Measurements from ENCODE around the gene HLTF.
"Not testable (repeated sequence)": the region's sequence is repeated elsewhere in the genome, so short reads cannot be mapped to it uniquely, and the experiment has no call there.

HLTF gene

DNA sequence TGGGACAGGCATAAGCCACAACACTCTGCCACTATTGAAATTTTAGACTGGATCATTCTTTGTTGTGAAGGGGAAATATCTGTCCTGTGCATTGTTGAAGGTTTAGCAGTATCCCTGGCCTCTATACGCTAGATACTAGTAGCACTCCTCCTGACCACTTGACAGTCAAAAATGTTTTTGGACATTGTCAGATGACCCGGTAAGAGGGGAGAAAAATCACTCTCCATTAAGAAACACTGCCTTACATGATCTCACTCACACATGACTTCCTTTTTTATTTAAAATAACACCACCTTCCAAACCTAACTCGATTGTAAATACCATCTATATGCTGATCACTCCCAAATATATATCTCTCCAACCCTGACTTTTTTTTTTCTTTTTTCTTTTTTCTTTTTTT lies 15.3 kb upstream of the HLTF start:
- TF ChIP-seq ZNF274 (IDR thresholded peaks at IDR 0.05; ENCODE audit: low read depth, low read length): no peak
- no peak for TF ChIP-seq SUZ12 (IDR thresholded peaks at IDR 0.05; ENCODE audit: extremely low read depth, insufficient read depth, insufficient read length)
- TF ChIP-seq YY1 (IDR thresholded peaks at IDR 0.05; ENCODE audit: insufficient read depth, insufficient read length): no peak
- Histone ChIP-seq H3K4me3 (ENCODE audit: insufficient read length, low read depth) (no peak overlapping the region), H3K4me1 (ENCODE audit: insufficient read depth, insufficient read length) (no peaks in the 10 kb centered on the region), H3K9ac (ENCODE audit: insufficient read length, low read depth) (no peak overlapping the region), H3K27me3 (ENCODE audit: insufficient read depth, insufficient read length) (no peaks in the 10 kb centered on the region), H3K9me3 (ENCODE audit: insufficient read depth, low read length) (peaks cover 29% of the 10 kb centered on the region), H3K36me3 (ENCODE audit: insufficient read depth, insufficient read length, low read length) (no peaks in the 10 kb centered on the region)
- DNase-seq (ENCODE audit: low read depth, low spot score): no peak

DNA sequence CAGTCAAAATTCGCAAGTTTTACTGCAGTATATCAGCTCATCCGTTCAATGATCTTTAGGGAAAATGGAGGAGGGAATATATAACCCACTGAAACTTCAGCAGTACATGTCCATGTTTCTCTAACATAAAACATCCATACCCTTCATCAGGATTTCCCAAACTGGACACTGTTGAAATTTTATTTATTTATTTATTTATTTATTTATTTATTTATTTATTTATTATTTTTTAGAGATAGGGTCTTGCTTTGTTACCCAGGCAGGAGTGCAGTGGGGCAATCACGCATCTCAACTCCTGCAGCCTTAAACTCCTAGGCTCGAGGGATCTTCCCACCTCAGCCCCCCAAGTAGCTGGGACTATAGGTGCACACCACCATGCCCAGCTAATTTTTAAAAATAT lies 14.8 kb upstream of the HLTF start:
- Histone ChIP-seq H3K27me3 (ENCODE audit: insufficient read depth, insufficient read length) (no peaks in the 10 kb centered on the region), H3K4me3 (ENCODE audit: insufficient read length, low read depth) (no peak overlapping the region), H3K4me1 (ENCODE audit: insufficient read depth, insufficient read length) (no peaks in the 10 kb centered on the region), H3K9me3 (ENCODE audit: insufficient read depth, low read length) (peaks cover 24% of the 10 kb centered on the region), H3K9ac (ENCODE audit: insufficient read length, low read depth) (no peak overlapping the region), H3K36me3 (ENCODE audit: insufficient read depth, insufficient read length, low read length) (no peaks in the 10 kb centered on the region)
- TF ChIP-seq YY1 (IDR thresholded peaks at IDR 0.05; ENCODE audit: insufficient read depth, insufficient read length): no peak
- TF ChIP-seq ZNF274 (IDR thresholded peaks at IDR 0.05; ENCODE audit: low read depth, low read length): no peak
- no peak for TF ChIP-seq SUZ12 (IDR thresholded peaks at IDR 0.05; ENCODE audit: extremely low read depth, insufficient read depth, insufficient read length)
- DNase-seq (ENCODE audit: low read depth, low spot score): no peak

DNA sequence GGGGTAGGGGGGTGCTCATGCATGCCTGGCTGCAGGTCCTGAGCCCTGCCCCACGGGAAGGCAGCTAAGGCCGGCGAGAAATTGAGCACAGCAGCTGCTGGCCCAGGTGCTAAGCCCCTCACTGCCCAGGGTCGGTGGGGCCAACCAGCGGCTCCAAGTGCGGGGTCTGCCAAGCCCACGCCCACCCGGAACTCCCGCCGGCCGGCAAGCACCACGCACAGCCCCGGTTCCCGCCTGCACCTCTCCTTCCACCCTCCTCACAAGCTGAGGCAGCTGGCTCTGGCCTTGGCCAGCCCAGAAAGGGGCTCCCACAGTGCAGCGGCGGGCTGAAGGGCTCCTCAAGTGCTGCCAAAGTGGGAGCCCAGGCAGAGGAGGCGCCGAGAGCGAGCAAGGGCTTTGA lies 11.7 kb upstream of the HLTF start:
- H3K9ac ChIP-seq (ENCODE audit: insufficient read length, low read depth); H3K4me3 ChIP-seq (ENCODE audit: insufficient read length, low read depth); DNase-seq (ENCODE audit: low read depth, low spot score); H3K9me3 ChIP-seq (ENCODE audit: insufficient read depth, low read length); H3K36me3 ChIP-seq (ENCODE audit: insufficient read depth, insufficient read length, low read length); H3K27me3 ChIP-seq (ENCODE audit: insufficient read depth, insufficient read length); H3K4me1 ChIP-seq (ENCODE audit: insufficient read depth, insufficient read length): not testable (repeated sequence)

DNA sequence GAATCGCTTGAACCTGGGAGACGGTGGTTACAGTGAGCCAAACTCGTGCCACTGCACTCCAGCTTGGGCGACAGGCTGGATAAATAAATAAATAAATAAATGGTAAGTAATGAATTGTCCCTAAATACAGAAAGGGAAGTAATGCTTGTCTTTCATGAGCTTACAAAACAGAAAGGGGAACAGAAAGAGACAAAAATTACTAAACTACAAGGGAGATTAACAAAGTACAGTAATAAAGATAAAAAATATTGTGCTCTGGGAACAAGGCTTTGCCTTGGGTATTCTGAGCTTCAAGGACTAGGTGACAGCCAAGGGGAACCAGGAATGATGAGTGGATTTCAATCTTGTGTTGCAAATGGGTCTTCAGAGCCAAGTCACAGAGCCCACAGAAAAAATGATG lies 9.2 kb upstream of the HLTF start:
- H3K36me3 ChIP-seq (ENCODE audit: insufficient read depth, insufficient read length, low read length): no peaks in the 10 kb centered on the region
- DNase-seq (ENCODE audit: low read depth, low spot score): no peak
- H3K4me3 ChIP-seq (ENCODE audit: insufficient read length, low read depth): no peak overlapping the region
- H3K4me1 ChIP-seq (ENCODE audit: insufficient read depth, insufficient read length): no peaks in the 10 kb centered on the region
- H3K9ac ChIP-seq (ENCODE audit: insufficient read length, low read depth): no peak overlapping the region
- no peaks in the 10 kb centered on the region for H3K27me3 ChIP-seq (ENCODE audit: insufficient read depth, insufficient read length)
- TF ChIP-seq SUZ12 (IDR thresholded peaks at IDR 0.05; ENCODE audit: extremely low read depth, insufficient read depth, insufficient read length) (no peak), YY1 (IDR thresholded peaks at IDR 0.05; ENCODE audit: insufficient read depth, insufficient read length) (no peak), ZNF274 (IDR thresholded peaks at IDR 0.05; ENCODE audit: low read depth, low read length) (no peak)
- H3K9me3 ChIP-seq (ENCODE audit: insufficient read depth, low read length): peaks cover 5% of the 10 kb centered on the region; the same call in 1 of the 2 replicates

DNA sequence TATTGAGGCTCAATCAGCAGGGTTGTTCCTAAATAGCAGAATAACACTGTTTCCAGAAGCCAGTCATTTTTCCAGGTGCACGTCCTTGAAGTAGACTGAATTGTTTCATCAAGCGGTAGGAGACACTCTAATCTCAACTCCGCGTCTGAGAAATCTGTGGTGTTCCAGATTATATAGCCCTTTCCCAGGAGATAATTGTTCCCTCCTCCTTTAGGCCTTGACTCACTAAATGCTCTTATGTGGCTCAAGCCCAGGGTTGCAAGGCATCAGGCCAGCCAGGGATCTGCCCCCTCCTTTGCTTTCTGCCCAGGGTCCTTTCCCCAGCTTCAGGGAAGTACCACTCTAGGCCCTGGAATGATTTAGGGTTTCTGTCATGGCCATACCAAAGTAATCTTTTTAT lies 5.7 kb upstream of the HLTF start:
- Histone ChIP-seq H3K9me3 (ENCODE audit: insufficient read depth, low read length) (peaks cover 13% of the 10 kb centered on the region; the same call in 1 of the 2 replicates), H3K36me3 (ENCODE audit: insufficient read depth, insufficient read length, low read length) (no peaks in the 10 kb centered on the region), H3K4me1 (ENCODE audit: insufficient read depth, insufficient read length) (no peaks in the 10 kb centered on the region), H3K9ac (ENCODE audit: insufficient read length, low read depth) (no peak overlapping the region), H3K27me3 (ENCODE audit: insufficient read depth, insufficient read length) (peaks cover 3% of the 10 kb centered on the region), H3K4me3 (ENCODE audit: insufficient read length, low read depth) (no peak overlapping the region)
- TF ChIP-seq ZNF274 (IDR thresholded peaks at IDR 0.05; ENCODE audit: low read depth, low read length) (no peak), YY1 (IDR thresholded peaks at IDR 0.05; ENCODE audit: insufficient read depth, insufficient read length) (no peak), SUZ12 (IDR thresholded peaks at IDR 0.05; ENCODE audit: extremely low read depth, insufficient read depth, insufficient read length) (no peak)
- DNase-seq (ENCODE audit: low read depth, low spot score): no peak

DNA sequence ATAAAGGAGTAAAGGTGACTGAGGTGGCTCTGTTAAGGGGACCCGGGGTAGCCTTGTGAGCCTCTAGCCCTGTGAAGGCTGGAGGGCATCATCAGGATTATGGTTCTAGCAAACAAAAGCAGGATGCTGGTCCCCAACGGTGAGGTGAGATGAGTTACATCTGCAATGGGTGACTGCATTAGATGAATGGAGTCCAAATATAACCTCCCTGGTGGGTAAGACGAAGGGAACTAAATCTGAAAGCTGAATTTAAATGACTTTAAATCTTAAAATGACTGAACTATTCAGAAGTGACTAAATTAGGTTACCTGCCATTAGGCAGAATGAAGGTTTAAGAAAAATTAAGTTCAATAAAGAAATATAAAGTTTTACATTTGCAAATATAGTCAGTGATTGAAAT lies 4.6 kb upstream of the HLTF start:
- Histone ChIP-seq H3K36me3 (ENCODE audit: insufficient read depth, insufficient read length, low read length) (no peaks in the 10 kb centered on the region), H3K4me3 (ENCODE audit: insufficient read length, low read depth) (no peak overlapping the region), H3K9ac (ENCODE audit: insufficient read length, low read depth) (no peak overlapping the region), H3K27me3 (ENCODE audit: insufficient read depth, insufficient read length) (peaks cover 6% of the 10 kb centered on the region), H3K4me1 (ENCODE audit: insufficient read depth, insufficient read length) (no peaks in the 10 kb centered on the region), H3K9me3 (ENCODE audit: insufficient read depth, low read length) (peaks cover 18% of the 10 kb centered on the region; the same call in 1 of the 2 replicates)
- DNase-seq (ENCODE audit: low read depth, low spot score): no peak
- TF ChIP-seq SUZ12 (IDR thresholded peaks at IDR 0.05; ENCODE audit: extremely low read depth, insufficient read depth, insufficient read length) (no peak), ZNF274 (IDR thresholded peaks at IDR 0.05; ENCODE audit: low read depth, low read length) (no peak), YY1 (IDR thresholded peaks at IDR 0.05; ENCODE audit: insufficient read depth, insufficient read length) (no peak)

DNA sequence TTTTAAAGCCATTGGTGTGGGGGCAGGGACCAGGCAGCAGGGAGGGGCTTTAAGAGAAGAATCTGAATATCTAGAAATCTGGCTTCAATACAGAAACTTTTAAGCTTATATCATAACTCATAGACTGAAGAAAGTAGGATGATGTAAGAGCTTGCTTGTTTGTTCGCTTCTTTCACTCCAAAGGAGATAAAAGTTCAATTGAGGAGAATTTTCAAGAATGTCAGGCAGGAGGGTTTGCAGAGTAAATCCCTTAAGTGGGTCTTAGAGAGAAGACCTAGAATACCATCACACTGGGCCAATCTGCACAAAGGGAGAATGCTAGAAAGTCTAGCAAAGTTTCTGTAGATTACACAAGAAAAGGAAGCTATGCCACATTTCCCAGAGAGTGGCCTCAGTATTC lies 4.1 kb upstream of the HLTF start:
- no peak for DNase-seq (ENCODE audit: low read depth, low spot score)
- no peak for TF ChIP-seq ZNF274 (IDR thresholded peaks at IDR 0.05; ENCODE audit: low read depth, low read length)
- no peak for TF ChIP-seq YY1 (IDR thresholded peaks at IDR 0.05; ENCODE audit: insufficient read depth, insufficient read length)
- no peak for TF ChIP-seq SUZ12 (IDR thresholded peaks at IDR 0.05; ENCODE audit: extremely low read depth, insufficient read depth, insufficient read length)
- H3K4me3 ChIP-seq (ENCODE audit: insufficient read length, low read depth): no peak overlapping the region
- no peaks in the 10 kb centered on the region for H3K36me3 ChIP-seq (ENCODE audit: insufficient read depth, insufficient read length, low read length)
- H3K27me3 ChIP-seq (ENCODE audit: insufficient read depth, insufficient read length): peaks cover 6% of the 10 kb centered on the region
- no peak overlapping the region for H3K9ac ChIP-seq (ENCODE audit: insufficient read length, low read depth)
- peaks cover 18% of the 10 kb centered on the region; the same call in 1 of the 2 replicates for H3K9me3 ChIP-seq (ENCODE audit: insufficient read depth, low read length)
- no peaks in the 10 kb centered on the region for H3K4me1 ChIP-seq (ENCODE audit: insufficient read depth, insufficient read length)

DNA sequence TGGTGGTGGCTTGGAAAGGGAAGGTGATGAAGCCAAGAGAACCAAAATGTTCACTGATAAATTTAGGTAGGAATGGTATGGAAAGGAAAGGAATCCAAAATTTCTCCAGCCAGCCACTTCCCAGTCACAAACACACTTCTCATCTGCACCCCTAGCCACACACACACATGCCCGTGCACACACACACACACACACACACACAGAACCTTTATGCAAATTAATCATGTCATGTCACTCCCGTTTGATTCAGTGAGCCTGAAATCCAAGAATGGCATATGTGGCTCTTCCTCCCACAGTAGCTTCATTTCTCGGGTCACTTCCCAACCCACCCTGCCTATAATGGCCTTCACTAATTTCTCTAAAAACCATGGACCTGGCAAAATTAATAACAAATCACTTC lies 3.1 kb upstream of the HLTF start:
- H3K9ac ChIP-seq (ENCODE audit: insufficient read length, low read depth): no peak overlapping the region
- peaks cover 6% of the 10 kb centered on the region for H3K27me3 ChIP-seq (ENCODE audit: insufficient read depth, insufficient read length)
- DNase-seq (ENCODE audit: low read depth, low spot score): no peak
- H3K36me3 ChIP-seq (ENCODE audit: insufficient read depth, insufficient read length, low read length): peaks cover 4% of the 10 kb centered on the region
- no peaks in the 10 kb centered on the region for H3K4me1 ChIP-seq (ENCODE audit: insufficient read depth, insufficient read length)
- no peak overlapping the region for H3K4me3 ChIP-seq (ENCODE audit: insufficient read length, low read depth)
- no peak for TF ChIP-seq SUZ12 (IDR thresholded peaks at IDR 0.05; ENCODE audit: extremely low read depth, insufficient read depth, insufficient read length)
- TF ChIP-seq YY1 (IDR thresholded peaks at IDR 0.05; ENCODE audit: insufficient read depth, insufficient read length): no peak
- no peak for TF ChIP-seq ZNF274 (IDR thresholded peaks at IDR 0.05; ENCODE audit: low read depth, low read length)
- H3K9me3 ChIP-seq (ENCODE audit: insufficient read depth, low read length): peaks cover 18% of the 10 kb centered on the region; the same call in 1 of the 2 replicates
